Right lobe of liver (tissue), 6 donors: ENCODE results near the gene CLIC5. TPM values are rescaled to one million over a fixed set of nuclear protein-coding genes. Genes with fewer than 3 reads are reported as not detected.

Source experiments
- ATAC-seq, 4 donors: fragments of 200-7000 bp; cut with Tn5 transposase; one replicate each; pipeline ENCODE4 v1.9.1; 2020; ENCODE audit warnings: mild to moderate bottlenecking in 4 of 4, moderate library complexity in 4 of 4
- DNase-seq, 3 donors: peaks; one replicate each; pipeline ENCODE4 v3.0.0-alpha.2; 2020
- H3K27ac ChIP-seq, 3 donors: fragments of 200-600 bp; one replicate each; pipeline ENCODE4 v1.8.0; 2022
- H3K27me3 ChIP-seq, 2 donors: fragments of 200-600 bp; one replicate each; pipeline ENCODE4 v1.8.0; 2022
- H3K36me3 ChIP-seq, 4 donors: fragments of 200-600 bp; sonication (generic) in 1 of 4; one replicate each; pipeline versions ENCODE4 v1.5.1 to v1.8.0; 2017 to 2022; ENCODE audit warnings: control low read depth in 1 of 4
- H3K4me1 ChIP-seq, 4 donors: fragments of 200-600 bp; sonication (generic) in 1 of 4; one replicate each; pipeline versions ENCODE4 v1.5.1 to v1.8.0; 2017 to 2022; ENCODE audit warnings: control low read depth in 1 of 4
- H3K4me3 ChIP-seq, 3 donors: fragments of 200-600 bp; one replicate each; pipeline ENCODE4 v1.8.0; 2022
- H3K9me3 ChIP-seq, 4 donors: fragments of 200-600 bp; sonication (generic) in 1 of 4; one replicate each; pipeline versions ENCODE4 v1.5.1 to v1.8.0; 2017 to 2022; ENCODE audit warnings: control low read depth in 1 of 4
- CTCF ChIP-seq, 4 donors: fragments of 200-600 bp in 3 of 4; fragments of 450-650 bp in 1 of 4; IDR thresholded peaks; one replicate each; pipeline versions ENCODE4 v1.5.1 to v1.8.0; 2016 to 2022; ENCODE audit warnings: antibody characterized with exemption in 4 of 4, mild to moderate bottlenecking in 2 of 4
- POLR2A ChIP-seq: fragments of 450-650 bp; IDR thresholded peaks from one replicate; pipeline ENCODE4 v1.6.1; 2017; ENCODE audit warnings: antibody characterized with exemption, mild to moderate bottlenecking
- WGBS: methylation state at CpG from one replicate; pipeline ENCODE4 v1.1.6; 2018; ENCODE audit warnings: low coverage, low lambda C conversion rate; ENCODE audit not compliant: insufficient coverage; ENCODE audit errors: missing lambda C conversion rate; 5-methylcytosine and 5-hydroxymethylcytosine counted together
- intact Hi-C, 2 donors: fragments of 100-400 bp; cut with DNase I; formaldehyde crosslinking; loops; one replicate each; pipeline versions ENCODE4 v1.11.2 to v1.14.1; 2022
- total RNA-seq, 6 experiments: library from RNA; depleted of rRNA in 2 of 6; stranded (reverse); fragments of >200 nt in 2 of 6; fragmentation: NEBNext Ultra II Directional in 3 of 6; extraction: Animal tissue kit (Norgen Biotek cat#: 25700) in 3 of 6; gene quantifications; one replicate each; pipeline versions ENCODE4 v1.1.0 to v1.2.4, GENCODE V29; 2016 to 2023
- donor health status: DM: no; HTN: yes; CAD: no.
- donor health status: DM: no; HTN: no; CAD: no.
- donor health status: DM: no; HTN: no; CAD: no.
- donor health status: DM: no; HTN: yes; CAD: no.
- donor health status: DM: no; HTN: yes; CAD: no.

CLIC5 gene
- total RNA-seq, 6 experiments from 2014 or later = 0.18 to 0.42 (median 0.29) TPM

GRCh38 chr6:46059608-46060007, 43.9 kb upstream of the CLIC5 start:
- ATAC-seq (peak in 1 of 4 donors; percentile 23), DNase-seq (peak in 1 of 3 donors; percentile 17)
- peaks cover 0 to 30% (median 11%) of the 10 kb centered on the region in 4 donors for H3K4me1 ChIP-seq
- WGBS = 57% methylated on average over 1 of the region's 1 CpG
- H3K36me3 ChIP-seq = no peaks in the 10 kb centered on the region
- intact Hi-C loops = no loop called here
- no peak for TF ChIP-seq POLR2A
- TF ChIP-seq CTCF (IDR thresholded peaks at IDR 0.05) = no peak
- no peaks in the 10 kb centered on the region for H3K27me3 ChIP-seq
- no peak overlapping the region for H3K27ac ChIP-seq
- H3K9me3 ChIP-seq = no peaks in the 10 kb centered on the region
- H3K4me3 ChIP-seq = no peak overlapping the region

- Histone ChIP-seq H3K4me1 (peaks cover 0 to 31% (median 11%) of the 10 kb centered on the region in 4 donors), H3K4me3 (no peak overlapping the region), H3K9me3 (no peaks in the 10 kb centered on the region), H3K27me3 (no peaks in the 10 kb centered on the region), H3K36me3 (no peaks in the 10 kb centered on the region), H3K27ac (no peak overlapping the region)
- intact Hi-C loops = no loop called here
- WGBS = 91% methylated on average over 1 of the region's 1 CpG
- DNase-seq (no peak), ATAC-seq (no peak)
- no peak for TF ChIP-seq POLR2A
- TF ChIP-seq CTCF (IDR thresholded peaks at IDR 0.05) = no peak
Measured at GRCh38 chr6:46058951-46059350, 43.3 kb upstream of the CLIC5 start.

GRCh38 chr6:46057792-46058191, 42.1 kb upstream of the CLIC5 start:
- H3K27me3 ChIP-seq = no peaks in the 10 kb centered on the region
- DNase-seq (no peak), ATAC-seq (peak; percentile 36 to 61 (median 46))
- no peaks in the 10 kb centered on the region for H3K9me3 ChIP-seq
- peak overlapping the region in 1 of 3 donors; percentile 53 for H3K27ac ChIP-seq
- intact Hi-C loops = no loop called here
- no peak overlapping the region for H3K4me3 ChIP-seq
- H3K36me3 ChIP-seq = no peaks in the 10 kb centered on the region
- H3K4me1 ChIP-seq = peaks cover 0 to 40% (median 15%) of the 10 kb centered on the region in 4 donors
- TF ChIP-seq CTCF (IDR thresholded peaks at IDR 0.05) = no peak

- TF ChIP-seq POLR2A = no peak
- no peak for TF ChIP-seq CTCF (IDR thresholded peaks at IDR 0.05)
- WGBS = 91% methylated on average over 4 of the region's 4 CpGs
- H3K27ac ChIP-seq = peak overlapping the region in 1 of 3 donors; percentile 53
- ATAC-seq (no peak), DNase-seq (no peak)
- no peak overlapping the region for H3K4me3 ChIP-seq
- no peaks in the 10 kb centered on the region for H3K36me3 ChIP-seq
- H3K27me3 ChIP-seq = no peaks in the 10 kb centered on the region
- H3K4me1 ChIP-seq = peaks cover 0 to 36% (median 13%) of the 10 kb centered on the region in 4 donors
- no peaks in the 10 kb centered on the region for H3K9me3 ChIP-seq
- intact Hi-C loops = no loop called here
Measured at GRCh38 chr6:46056906-46057529, 41.4 kb upstream of the CLIC5 start.
